Stimulated activated CD8-positive, alpha-beta memory T cell treated with anti-CD3 and anti-CD28 coated beads, Interleukin-4, amount 100 ng/mL, for 24 hours (primary cell): ENCODE data around the gene TECPR2.

Experiments
- DNase-seq: peaks from one replicate; pipeline ENCODE4 v3.0.0-alpha.2; 2020; ENCODE audit warnings: low read depth

The TECPR2 gene

DNA sequence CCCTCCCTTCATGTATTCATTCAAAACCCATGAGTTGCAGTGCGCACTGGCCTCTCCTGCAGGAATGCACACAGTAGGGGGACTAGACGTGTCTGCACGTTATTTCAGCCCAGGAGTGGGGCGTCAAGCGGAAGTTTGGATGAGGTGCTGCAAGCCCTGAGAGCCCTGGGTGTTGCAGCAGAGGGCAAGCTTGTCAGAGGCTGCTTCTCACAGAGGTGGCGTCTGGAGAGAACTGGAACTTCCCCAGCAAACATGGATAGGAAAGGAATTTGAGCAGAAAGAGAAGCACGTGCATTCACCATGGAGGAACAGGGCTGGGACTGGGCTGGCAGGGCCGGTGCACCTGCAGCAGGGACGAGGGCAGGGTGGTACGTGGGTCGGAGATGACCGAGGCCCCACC, 64.9 kb downstream of the TECPR2 start:
- no peak for DNase-seq

DNA sequence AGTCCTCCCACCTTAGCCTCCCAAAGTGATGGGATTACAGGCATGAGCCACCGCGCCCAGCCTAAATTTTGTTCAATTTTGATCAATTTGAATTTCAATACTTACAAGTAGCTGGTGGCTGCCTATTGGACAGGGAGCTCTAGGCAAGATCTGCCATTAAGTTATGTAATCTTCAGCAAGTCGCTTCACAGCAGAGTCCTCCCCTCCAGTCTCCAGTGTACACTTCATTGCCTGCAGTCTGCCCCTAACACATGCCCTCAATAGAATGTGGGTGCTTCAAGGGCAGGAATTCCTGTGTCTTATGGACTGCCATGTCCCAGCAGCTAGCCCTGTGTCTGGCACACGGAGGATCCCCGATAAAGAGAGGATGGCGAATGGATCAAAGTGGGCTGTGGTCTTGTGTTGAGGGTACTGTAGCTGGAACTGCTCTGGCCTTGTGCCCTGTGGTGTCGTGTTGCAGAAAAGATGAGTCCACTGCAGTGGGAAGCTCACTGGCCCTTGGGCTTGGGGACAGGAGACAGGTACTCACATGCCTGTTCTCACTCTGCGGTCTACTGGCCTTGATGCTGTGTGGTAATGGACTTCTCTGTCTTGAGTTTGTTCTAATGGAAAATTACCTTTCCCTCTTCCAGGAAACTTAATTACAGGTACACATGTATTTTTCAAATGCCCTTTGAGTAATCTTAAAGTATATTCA, 67.6 kb downstream of the TECPR2 start:
- no peak for DNase-seq

DNA sequence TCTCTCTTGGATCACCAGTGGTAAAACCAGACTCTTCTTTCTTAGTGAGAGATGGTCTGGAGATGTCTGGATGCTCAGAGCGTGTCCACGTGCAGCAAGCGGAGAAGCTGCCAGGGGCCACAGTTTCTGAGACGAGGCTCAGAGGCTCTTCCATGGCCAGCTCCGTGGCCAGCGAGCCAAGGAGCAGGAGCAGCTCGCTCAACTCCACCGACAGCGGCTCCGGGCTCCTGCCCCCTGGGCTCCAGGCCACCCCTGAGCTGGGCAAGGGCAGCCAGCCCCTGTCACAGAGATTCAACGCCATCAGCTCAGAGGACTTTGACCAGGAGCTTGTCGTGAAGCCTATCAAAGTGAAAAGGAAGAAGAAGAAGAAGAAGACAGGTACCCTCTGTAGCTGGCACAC, 69.0 kb downstream of the TECPR2 start:
- DNase-seq, result no peak

DNA sequence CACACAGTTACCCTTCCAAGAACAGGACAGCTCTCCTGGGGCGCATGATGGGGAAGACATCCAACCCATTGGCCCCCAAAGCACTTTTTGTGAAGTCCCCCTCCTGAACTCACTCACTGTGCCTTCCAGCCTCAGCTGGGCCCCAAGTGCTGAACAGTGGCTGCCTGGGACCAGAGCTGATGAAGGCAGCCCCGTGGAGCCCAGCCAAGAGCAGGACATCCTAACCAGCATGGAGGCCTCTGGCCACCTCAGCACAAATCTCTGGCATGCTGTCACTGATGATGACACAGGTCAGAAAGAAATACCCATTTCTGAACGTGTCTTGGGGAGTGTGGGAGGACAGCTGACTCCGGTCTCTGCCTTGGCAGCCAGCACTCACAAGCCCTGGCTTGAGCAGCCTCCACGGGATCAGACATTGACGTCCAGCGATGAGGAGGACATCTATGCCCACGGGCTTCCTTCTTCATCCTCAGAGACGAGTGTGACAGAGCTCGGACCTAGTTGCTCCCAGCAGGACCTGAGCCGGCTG, 72.0 kb downstream of the TECPR2 start:
- no peak for DNase-seq

DNA sequence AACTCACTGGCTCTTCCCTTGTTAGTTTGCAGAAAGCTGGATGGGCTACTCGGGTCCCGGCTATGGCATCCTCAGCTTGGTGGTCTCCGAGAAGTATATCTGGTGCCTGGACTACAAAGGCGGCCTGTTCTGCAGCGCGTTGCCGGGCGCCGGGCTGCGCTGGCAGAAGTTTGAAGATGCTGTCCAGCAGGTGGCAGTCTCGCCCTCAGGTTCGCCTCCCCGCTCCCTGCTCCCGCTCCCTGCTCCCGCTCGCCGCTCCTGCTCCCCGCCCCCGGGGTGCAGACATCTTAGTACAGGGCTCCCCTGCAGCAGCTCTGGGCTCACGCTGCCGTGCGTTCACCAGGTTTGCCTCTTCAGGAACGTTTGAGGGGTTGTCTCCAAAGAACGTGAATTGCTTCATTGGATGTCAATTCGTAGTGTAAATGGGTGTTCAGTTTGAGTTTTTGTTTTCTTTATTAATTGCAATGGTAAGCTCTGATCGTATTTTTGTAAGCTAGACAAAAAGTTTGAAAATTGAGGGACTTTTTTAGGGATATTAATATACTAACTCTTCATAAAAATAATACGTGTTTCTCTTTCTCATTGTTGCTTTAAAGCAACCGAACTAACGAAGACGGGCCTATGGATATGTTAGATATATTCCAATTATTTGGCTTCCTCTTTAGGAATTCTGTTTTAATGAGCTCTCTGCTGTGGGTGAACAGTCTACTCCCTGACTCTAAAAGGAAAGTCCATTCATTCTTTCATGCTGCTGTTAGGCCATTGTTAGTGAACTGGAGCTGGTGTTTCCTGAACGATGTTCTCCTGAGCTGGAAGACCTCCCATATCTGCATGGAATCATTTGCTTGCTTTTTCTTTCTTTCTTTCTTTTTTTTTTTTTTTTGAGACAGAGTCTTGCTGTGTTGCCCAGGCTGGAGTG, 75.5 kb downstream of the TECPR2 start:
- peak; percentile 26 for DNase-seq

DNA sequence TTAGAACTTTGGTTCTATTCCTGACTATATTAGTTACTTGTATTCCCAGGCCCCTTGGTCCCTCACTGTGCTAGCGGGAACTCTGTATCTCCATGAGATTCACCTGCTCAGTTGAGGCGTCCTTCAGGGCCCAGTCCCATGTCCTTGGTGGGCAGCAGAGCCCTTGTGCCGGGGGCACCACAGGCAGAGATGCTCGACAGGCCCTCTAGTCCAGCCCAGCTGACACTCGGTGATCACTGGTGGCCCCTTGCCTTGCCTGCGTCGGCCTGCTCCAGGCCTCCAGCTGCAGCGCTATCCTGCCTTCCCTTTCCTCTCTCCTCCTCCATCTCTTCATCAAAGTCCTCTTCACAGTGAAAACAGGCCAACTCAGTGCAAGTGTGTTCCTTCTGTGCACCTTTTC, 76.8 kb downstream of the TECPR2 start:
- no peak for DNase-seq

DNA sequence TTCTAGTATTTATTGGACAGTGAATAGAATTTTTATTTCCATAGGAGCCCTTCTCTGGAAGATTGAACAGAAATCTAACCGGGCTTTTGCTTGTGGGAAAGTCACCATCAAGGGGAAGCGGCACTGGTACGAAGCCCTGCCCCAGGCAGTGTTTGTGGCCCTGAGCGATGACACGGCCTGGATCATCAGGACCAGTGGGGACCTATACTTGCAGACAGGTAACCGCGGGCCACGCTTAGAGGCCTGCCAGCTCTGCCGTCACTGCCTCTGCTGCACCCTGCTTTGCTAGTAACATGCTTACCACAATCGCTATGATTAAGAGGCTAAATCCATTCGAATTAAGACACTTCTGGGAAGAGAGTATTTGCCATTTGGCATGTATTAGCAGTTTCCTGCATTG, 77.7 kb downstream of the TECPR2 start:
- no peak for DNase-seq

DNA sequence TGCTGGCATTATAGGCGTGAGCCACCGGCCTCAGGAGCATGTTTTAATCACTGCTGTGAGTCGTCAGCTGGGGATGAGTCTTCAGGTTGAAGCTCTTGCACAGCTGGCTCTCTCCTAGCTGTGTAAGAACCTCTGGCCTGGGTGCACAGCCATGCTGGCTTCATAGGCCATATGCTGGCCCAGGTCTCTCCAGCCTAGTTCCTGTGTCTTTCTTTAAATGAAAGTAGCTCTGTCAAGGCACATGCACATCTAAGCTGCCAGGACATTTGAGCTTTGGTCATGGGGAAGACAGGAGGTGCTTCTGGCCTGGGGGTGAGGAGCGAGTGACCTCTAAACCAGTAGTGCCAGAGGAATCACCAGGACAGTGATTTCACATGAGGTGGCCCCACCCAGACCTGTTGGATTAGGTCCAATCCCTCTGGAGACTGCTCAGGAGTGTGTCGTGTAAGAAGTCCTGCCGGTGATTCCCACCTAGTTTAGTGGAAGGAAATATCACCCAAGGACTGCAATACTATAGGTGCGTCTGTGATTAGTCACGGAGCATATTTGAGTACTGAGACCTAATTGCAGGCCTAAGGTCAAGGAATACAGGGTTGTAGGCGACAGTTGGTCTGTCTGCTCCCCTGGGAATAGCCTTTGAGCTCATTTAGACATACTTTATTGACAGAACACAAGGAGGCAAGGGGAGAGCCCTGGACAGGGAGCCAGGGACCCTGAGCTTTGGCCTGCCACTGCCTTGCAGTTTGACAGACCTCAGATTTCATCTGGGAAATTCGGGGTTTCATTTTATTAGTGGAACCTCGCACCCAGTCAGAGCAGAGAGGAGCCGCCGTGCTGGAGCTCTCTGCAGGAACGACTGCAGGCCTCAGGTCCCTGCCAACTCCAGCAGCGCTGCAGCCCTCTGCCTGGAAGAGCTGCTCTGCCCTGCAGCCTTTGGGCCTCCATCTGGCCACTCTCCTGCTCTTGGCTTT, 79.8 kb downstream of the TECPR2 start:
- no peak for DNase-seq

DNA sequence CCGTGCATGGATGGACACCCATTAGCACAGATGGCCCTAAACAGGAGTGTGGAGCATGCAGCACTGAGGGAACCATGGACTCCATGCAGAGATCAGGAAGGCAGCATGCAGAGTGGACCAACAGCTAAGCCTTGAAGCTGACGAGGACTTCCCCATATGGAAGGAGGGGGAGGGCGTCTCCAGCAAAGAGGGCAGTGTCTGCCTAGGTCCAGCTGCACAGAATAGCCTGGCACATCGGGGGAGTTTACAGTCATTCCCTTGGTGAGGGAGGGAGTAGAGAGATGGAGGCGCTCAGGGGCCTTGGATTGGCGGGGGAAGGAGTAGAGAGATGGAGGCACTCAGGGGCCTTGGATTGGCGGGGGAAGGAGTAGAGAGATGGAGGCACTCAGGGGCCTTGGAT, 82.3 kb downstream of the TECPR2 start:
- DNase-seq, result no peak

DNA sequence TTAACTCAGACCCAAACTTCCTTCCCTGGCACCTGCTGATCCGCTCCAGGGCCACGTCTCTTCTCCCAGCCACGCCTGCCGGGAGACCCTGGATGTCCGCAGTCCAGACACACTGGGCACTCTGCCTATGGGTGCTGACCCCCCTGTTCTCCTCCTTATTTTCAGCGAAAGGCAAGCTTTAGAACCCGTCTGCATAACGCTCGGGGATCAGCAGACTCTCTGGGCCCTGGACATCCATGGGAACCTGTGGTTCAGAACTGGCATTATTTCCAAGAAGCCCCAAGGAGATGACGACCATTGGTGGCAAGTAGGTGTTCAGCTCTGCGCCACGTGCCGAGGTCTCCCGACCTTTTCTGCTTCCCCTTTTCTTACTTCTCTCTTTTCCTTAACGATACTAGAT, 82.9 kb downstream of the TECPR2 start:
- DNase-seq, result no peak

DNA sequence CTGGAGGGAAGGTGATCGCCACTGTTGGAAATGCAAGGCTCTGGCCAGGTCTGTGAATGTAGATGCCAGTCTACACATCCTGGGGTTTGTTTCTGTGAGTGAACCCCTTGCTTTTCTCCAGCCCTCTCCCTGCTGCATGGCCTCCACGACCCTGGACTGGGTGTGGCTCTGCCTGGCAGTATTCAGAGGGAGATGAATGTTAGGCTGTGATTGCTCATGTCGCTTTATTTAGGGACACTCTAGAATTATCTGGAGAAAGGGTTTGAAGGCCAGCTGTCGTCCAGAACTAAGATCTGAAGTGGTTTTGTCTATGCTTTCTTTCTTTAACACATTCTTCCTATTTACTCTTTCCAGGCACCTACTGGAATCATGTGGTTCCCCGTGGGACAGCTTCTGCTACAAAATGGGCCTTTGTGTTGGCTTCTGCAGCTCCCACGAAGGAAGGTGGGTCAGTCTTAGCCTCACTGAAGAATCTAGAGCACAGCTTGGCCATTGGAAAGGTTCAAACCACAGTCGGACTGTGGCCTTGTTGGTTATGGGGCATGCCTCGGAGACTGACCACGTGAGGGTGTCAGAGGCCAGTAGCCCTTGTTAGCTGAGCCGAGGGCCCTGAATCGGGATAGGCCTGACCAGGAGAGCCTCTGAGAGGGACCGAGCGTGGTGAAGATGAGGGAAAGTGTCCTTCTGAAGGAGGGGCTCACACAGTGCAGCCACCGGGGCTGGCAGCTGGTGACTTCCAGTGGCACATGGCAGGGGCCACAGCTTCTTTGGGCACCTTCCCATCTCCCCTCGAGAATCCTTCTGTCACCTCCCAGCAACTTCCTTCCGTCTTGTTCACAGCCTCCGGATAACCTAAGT, 87.7 kb downstream of the TECPR2 start:
- DNase-seq, result no peak

DNA sequence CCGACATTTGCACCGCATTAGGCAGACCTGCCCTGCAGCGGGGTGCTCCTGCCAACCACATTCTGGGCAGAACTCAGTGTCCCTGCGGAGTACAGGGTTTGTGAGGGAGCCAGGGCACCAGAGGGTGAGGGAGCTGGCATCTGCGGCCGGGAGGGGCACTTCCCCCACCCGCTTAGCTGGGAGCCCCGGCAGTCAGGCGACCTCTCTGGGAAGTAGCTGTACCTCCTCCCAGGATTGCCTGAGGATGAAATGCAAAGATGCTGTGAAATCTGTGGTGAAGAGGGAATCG, 88.3 kb downstream of the TECPR2 start:
- DNase-seq, result no peak

DNA sequence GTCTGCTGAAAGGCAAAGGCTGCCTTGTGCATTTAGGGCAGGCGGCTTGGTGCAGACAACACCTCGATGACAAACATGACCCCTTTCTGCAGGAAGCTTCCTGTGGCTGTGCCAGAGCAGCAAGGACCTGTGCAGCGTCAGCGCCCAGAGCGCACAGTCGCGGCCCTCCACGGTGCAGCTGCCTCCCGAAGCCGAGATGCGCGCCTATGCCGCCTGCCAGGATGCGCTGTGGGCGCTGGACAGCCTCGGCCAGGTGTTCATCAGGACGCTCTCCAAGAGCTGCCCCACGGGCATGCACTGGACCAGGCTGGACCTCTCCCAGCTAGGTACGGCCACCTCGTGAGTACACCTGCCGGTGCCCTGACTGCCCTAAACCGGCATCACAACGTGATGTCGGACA, 89.6 kb downstream of the TECPR2 start:
- DNase-seq, result no peak

DNA sequence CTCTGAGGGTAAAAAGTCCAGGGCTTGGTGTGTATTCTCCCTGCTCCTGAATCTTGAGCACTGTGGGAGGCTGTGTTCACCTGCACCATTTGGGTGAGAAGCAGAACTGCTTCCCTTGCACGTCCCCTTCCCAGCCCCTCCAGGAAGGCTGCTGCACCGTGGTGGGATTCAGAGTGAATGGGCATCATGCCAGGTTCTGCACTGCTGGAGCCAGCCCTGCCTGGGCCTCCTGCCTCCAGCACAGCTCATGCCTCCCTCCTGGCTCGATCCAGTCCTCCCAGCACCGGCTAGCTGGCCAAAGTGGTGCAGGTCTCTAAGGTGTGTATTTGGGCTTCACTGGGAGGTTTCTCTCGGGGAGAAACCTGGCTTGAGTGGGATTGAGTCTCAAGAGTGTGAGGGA, 92.0 kb downstream of the TECPR2 start:
- DNase-seq, result no peak

DNA sequence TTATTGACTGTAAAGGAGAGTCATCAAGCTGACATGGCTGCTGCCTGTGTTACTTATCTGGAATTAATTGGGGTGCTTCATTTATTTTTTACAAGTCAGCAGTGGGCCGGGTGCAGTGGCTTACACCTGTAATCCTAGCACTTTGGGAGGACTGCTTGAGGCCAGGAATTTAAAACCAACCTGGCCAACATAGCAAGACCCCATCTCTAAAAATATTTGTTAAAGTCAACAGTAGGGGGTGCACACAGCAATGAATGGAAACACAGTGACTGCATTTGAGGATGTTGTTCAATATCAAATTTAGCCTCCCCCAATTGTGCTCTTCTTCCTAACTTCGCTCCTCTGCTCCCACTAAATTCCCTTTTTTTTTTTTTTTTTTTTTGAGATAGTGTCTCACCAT, 94.8 kb downstream of the TECPR2 start:
- DNase-seq, result no peak

DNA sequence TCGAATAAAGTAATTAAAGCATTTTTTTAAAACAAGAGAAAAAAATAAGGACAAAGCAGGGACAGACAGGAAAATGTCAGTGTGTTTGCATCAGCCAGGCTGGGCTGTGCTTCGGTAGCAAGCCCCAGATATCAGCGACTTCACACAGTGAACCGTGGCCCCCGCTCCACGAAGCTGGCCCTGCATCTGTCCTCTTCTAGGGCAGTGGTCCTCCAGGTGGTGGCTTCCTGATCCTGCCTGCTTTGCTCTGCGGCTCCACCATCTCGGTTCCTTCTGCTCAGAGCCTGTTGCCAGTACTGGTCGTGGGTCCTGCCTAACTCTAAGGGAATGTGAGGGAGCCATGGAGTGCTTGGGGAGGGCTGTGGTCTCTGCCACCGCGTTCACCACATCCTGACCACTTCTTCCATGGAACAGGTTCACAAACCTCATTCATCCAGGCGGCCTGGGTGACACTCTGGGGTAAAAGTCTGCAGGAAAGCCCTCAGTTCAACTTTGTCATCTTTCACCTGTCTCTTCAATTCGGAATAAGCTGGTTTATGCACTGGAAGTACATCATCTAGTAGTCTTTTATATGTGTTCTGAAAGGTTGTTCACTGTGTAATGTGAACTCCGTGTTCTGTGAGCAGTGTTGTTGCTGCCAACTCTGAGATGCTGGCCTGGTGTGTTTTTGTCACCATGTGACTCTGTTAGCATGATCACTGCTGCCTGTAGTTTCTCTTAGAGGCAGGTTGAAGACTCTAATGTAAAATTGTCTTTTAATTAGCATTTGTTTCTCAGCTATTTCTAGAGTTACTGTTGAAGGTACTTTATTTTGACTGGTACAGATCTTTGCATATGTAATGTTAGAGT, 99.0 kb downstream of the TECPR2 start:
- no peak for DNase-seq

DNA sequence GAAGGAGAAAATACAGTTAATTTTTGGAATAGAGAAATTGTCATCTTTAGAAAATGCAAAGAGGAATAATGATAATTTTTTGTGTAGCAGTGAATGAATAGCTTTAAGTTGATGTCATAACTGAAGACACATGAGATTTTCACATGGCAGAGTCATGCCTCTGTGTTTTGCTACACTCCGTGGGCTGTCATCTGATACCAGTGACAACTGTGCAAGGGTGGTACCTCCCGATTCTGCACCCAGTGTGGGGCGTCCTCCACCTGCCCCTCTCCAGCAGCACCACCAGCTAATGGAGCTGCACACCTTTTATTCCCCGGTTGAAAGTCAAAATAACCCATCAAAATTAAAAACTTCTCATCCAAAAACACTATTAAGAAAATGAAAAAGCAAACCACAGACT, 99.7 kb downstream of the TECPR2 start:
- DNase-seq, result no peak

DNA sequence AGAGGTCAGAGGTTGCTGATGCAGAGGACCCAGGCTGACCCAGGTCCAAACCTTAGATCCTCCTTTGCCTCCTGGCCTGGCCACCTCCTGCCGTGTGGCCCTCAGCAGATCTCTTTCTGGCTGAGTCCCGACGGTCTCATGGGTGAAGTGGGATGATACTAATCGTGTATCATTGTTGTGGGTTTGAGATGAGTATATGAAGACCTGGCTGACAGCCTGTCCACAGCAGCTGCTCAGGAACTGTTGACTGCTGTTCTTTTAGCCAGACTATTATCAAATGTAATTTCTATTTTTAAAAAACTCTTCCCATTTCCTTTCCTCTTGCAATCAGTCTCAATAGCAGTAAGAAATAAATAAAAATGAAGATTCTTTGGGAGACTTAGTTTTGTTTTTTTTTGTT, 101.3 kb downstream of the TECPR2 start:
- DNase-seq, result no peak

DNA sequence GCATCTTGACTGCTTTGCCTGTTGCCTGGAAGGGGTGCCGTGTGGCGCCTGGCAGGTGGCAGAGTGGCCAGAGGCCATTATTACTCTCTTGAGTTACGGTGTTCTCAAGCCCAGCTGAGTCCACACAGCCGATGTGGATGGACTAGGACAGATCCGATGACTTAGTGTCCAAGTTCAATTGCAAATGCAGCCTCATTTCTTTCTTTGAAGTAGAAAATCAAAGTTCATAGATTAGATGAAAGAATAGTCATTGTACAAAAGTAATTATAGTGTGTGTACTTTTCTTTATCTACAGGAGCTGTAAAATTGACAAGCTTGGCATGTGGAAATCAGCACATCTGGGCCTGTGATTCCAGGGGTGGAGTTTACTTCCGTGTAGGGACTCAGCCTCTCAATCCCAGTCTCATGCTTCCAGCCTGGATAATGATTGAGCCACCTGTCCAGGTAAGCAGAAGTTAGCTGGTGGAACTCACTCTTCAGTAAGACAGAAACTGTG, 102.2 kb downstream of the TECPR2 start:
- no peak for DNase-seq

DNA sequence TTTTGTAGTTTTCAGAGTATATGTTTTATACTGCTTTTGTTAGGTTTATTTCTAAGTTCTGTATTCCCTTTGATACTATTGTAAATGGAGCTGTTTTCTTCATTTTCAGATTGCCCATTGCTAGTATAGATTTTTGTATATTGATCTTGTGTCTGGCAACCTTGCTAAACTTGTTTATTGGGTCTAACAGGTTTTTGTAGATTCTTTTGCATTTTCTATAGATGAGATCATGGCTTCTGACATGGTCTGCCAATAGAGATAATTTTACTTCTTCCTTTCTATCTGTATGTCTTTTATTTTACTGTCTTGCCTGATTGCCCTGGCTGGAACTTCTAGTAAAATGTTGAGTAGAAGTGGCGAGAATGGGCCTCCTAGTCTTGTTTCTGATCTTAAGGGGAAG, 106.5 kb downstream of the TECPR2 start:
- no peak for DNase-seq
